ENCODE measurements around the gene MAPK1. TPM values are rescaled to one million over a fixed set of nuclear protein-coding genes. Genes with fewer than 3 reads are reported as not detected.

The MAPK1 gene
- total and polyA plus RNA-seq, 9 of the 15 experiments (the other 6 are each of a cell fraction or from before 2014, with no cell fraction given) = 46.3 to 575 (median 283) TPM

DNA sequence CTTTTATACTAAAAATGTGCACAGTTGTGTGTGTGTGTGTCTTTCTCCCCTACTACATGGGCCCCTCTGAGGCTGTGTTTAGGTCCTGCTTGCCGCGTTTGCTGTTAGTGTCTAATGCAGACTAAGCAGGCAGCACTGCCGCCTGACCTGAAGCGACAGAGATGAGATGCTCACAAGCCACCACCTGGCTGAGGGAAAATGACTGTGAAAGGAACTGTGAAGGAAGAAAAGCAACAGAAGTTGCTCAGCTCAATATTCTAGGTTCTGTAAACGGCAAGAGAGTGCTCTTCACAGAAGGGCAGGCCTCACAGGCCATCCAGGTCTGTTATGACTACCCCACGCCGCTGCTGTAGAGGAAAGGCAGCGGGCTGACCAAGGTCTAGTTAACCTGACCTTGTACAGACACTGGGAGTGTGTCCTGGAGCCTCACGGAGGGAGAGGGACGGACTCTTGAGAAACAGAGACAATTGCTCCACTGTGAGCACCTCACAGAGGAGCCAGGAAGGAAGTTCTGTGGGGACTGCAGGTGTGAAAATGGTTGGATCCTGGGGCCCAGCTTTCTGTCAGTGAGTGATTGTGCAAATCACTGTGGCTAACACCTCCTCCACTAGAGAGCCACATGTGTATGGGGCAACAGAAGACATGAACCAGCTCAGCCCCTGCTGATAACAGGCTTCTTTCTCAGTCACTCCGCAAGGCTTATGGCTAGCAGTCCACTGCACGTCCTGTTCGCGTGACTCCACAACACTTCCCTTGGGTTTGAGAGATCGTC lies 100.6 kb downstream of the MAPK1 start (continued):
- TF ChIP-seq, protein P1, sequence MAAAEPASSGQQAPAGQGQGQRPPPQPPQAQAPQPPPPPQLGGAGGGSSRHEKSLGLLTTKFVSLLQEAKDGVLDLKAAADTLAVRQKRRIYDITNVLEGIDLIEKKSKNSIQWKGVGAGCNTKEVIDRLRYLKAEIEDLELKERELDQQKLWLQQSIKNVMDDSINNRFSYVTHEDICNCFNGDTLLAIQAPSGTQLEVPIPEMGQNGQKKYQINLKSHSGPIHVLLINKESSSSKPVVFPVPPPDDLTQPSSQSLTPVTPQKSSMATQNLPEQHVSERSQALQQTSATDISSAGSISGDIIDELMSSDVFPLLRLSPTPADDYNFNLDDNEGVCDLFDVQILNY (CRISPR knock-in tag; IDR thresholded peaks at IDR 0.05) = peak; percentile 34; the same call in 1 of the 2 replicates
- TF ChIP-seq KAT8 (IDR thresholded peaks at IDR 0.05; ENCODE audit: low read depth) (no peak), ZC3H4 (CRISPR knock-in tag; IDR thresholded peaks at IDR 0.05; ENCODE audit: borderline replicate concordance) (peak; percentile 73; the same call in 1 of the 2 replicates), CCNT2 (IDR thresholded peaks at IDR 0.05; ENCODE audit: borderline replicate concordance, extremely low read depth, insufficient read length, low read depth, low read length) (no peak), FOXA3 (CRISPR knock-in tag; conservative IDR thresholded peaks at IDR 0.05 in 1 of 2, IDR thresholded peaks at IDR 0.05 in 1 of 2) (0 out of 4 replicates have a peak, but pooled peaks of 1 of the 2 experiments have one; percentile 10), DPF2 (IDR thresholded peaks at IDR 0.05) (no peak), SMAD3 (CRISPR knock-in tag; conservative IDR thresholded peaks at IDR 0.05) (no peak), RBM22 (IDR thresholded peaks at IDR 0.05; ENCODE audit: low read depth, low read length, poor library complexity, severe bottlenecking) (peak; percentile 53), TBP (optimal IDR thresholded peaks at IDR 0.05; ENCODE audit: low read depth, low read length) (no peak), PRMT5 (CRISPR knock-in tag; IDR thresholded peaks at IDR 0.05) (no peak), ARID1B (IDR thresholded peaks at IDR 0.05) (no peak), LCOR (CRISPR knock-in tag; IDR thresholded peaks at IDR 0.05) (no peak), TSC22D4 (tag; IDR thresholded peaks at IDR 0.05) (no peak; the same call in 1 of the 2 replicates), BDP1 (IDR thresholded peaks at IDR 0.05; ENCODE audit: insufficient read depth, insufficient read length) (no peak), SAFB (IDR thresholded peaks at IDR 0.05; ENCODE audit: borderline replicate concordance, low read depth, low read length) (no peak), JUNB (CRISPR knock-in tag; conservative IDR thresholded peaks at IDR 0.05) (no peak), MXI1 (IDR thresholded peaks at IDR 0.05; ENCODE audit: low read depth, low read length) (no peak), PHB2 (IDR thresholded peaks at IDR 0.05; ENCODE audit: low read depth) (no peak)
- TF ChIP-seq, protein P2, sequence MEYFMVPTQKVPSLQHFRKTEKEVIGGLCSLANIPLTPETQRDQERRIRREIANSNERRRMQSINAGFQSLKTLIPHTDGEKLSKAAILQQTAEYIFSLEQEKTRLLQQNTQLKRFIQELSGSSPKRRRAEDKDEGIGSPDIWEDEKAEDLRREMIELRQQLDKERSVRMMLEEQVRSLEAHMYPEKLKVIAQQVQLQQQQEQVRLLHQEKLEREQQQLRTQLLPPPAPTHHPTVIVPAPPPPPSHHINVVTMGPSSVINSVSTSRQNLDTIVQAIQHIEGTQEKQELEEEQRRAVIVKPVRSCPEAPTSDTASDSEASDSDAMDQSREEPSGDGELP (CRISPR knock-in tag; IDR thresholded peaks at IDR 0.05; ENCODE audit: borderline replicate concordance) = 0 out of 2 replicates have a peak, but pooled peaks have one; percentile 26
- TF ChIP-seq, protein P3, sequence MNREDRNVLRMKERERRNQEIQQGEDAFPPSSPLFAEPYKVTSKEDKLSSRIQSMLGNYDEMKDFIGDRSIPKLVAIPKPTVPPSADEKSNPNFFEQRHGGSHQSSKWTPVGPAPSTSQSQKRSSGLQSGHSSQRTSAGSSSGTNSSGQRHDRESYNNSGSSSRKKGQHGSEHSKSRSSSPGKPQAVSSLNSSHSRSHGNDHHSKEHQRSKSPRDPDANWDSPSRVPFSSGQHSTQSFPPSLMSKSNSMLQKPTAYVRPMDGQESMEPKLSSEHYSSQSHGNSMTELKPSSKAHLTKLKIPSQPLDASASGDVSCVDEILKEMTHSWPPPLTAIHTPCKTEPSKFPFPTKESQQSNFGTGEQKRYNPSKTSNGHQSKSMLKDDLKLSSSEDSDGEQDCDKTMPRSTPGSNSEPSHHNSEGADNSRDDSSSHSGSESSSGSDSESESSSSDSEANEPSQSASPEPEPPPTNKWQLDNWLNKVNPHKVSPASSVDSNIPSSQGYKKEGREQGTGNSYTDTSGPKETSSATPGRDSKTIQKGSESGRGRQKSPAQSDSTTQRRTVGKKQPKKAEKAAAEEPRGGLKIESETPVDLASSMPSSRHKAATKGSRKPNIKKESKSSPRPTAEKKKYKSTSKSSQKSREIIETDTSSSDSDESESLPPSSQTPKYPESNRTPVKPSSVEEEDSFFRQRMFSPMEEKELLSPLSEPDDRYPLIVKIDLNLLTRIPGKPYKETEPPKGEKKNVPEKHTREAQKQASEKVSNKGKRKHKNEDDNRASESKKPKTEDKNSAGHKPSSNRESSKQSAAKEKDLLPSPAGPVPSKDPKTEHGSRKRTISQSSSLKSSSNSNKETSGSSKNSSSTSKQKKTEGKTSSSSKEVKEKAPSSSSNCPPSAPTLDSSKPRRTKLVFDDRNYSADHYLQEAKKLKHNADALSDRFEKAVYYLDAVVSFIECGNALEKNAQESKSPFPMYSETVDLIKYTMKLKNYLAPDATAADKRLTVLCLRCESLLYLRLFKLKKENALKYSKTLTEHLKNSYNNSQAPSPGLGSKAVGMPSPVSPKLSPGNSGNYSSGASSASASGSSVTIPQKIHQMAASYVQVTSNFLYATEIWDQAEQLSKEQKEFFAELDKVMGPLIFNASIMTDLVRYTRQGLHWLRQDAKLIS (CRISPR knock-in tag; IDR thresholded peaks at IDR 0.05) = no peak
- TF ChIP-seq, protein P4, sequence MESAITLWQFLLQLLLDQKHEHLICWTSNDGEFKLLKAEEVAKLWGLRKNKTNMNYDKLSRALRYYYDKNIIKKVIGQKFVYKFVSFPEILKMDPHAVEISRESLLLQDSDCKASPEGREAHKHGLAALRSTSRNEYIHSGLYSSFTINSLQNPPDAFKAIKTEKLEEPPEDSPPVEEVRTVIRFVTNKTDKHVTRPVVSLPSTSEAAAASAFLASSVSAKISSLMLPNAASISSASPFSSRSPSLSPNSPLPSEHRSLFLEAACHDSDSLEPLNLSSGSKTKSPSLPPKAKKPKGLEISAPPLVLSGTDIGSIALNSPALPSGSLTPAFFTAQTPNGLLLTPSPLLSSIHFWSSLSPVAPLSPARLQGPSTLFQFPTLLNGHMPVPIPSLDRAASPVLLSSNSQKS (CRISPR knock-in tag; IDR thresholded peaks at IDR 0.05) = no peak
- TF ChIP-seq, protein P5, sequence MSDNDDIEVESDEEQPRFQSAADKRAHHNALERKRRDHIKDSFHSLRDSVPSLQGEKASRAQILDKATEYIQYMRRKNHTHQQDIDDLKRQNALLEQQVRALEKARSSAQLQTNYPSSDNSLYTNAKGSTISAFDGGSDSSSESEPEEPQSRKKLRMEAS (CRISPR knock-in tag; IDR thresholded peaks at IDR 0.05) = peak; percentile 5; the same call in 1 of the 2 replicates
